NCI-H526 (cell line): Measurements from ENCODE around the gene MS4A4E.
"Not testable (repeated sequence)": the region's sequence is repeated elsewhere in the genome, so short reads cannot be mapped to it uniquely, and the experiment has no call there.

Experiments
- DNase-seq, 2 experiments: peaks; one replicate each; lab custom pipeline; 2025; lab: John Stamatoyannopoulos, UW

Gene MS4A4E

GRCh38 chr11:60172011-60172410 is 70.9 kb downstream of the MS4A4E start:
- no peak for DNase-seq

GRCh38 chr11:60170566-60170965 is 72.4 kb downstream of the MS4A4E start:
- DNase-seq: no peak

- peak in 1 of 2 experiments; percentile 30 for DNase-seq
Observed at GRCh38 chr11:60169264-60169915, 73.5 kb downstream of the MS4A4E start.

GRCh38 chr11:60168306-60168705 is 74.6 kb downstream of the MS4A4E start:
- no peak for DNase-seq

- DNase-seq: no peak
Observed at GRCh38 chr11:60165951-60166350, 77.0 kb downstream of the MS4A4E start.

GRCh38 chr11:60165538-60165937 is 77.4 kb downstream of the MS4A4E start:
- no peak for DNase-seq

- DNase-seq: peak; percentile 20 to 41
Observed at GRCh38 chr11:60164550-60165075, 78.3 kb downstream of the MS4A4E start.

- DNase-seq: no peak
Observed at GRCh38 chr11:60161766-60162165, 81.2 kb downstream of the MS4A4E start.

GRCh38 chr11:60161107-60161506 is 81.8 kb downstream of the MS4A4E start:
- DNase-seq: no peak

- DNase-seq: no peak
Observed at GRCh38 chr11:60159868-60160267, 83.1 kb downstream of the MS4A4E start.

- no peak for DNase-seq
Observed at GRCh38 chr11:60159284-60159683, 83.7 kb downstream of the MS4A4E start.

GRCh38 chr11:60158636-60159035 is 84.3 kb downstream of the MS4A4E start:
- no peak for DNase-seq

GRCh38 chr11:60155931-60156330 is 87.0 kb downstream of the MS4A4E start:
- no peak for DNase-seq

- not testable (repeated sequence) for DNase-seq
Observed at GRCh38 chr11:60152727-60153126, 90.2 kb downstream of the MS4A4E start.

GRCh38 chr11:60150279-60150678 is 92.7 kb downstream of the MS4A4E start:
- no peak for DNase-seq
